Lung (tissue), 12 donors: ENCODE data around the gene BTN3A1. TPM values are rescaled to one million over a fixed set of nuclear protein-coding genes. Genes with fewer than 3 reads are reported as not detected.
"Not testable (repeated sequence)": the region's sequence is repeated elsewhere in the genome, so short reads cannot be mapped to it uniquely, and the experiment has no call there.

Experiments used
- ATAC-seq: fragments of 200-7000 bp; cut with Tn5 transposase; one replicate; pipeline ENCODE4 v1.9.1; 2020; ENCODE audit warnings: moderate number of reproducible peaks; ENCODE audit not compliant: insufficient read depth, low FRiP score
- DNase-seq, 3 donors: peaks; one replicate each; pipeline ENCODE4 v3.0.0-alpha.2; 2013 to 2017
- H3K27ac ChIP-seq, 2 donors: one replicate each; pipeline ENCODE4 v1.5.1; 2013; ENCODE audit warnings: mild to moderate bottlenecking in 2 of 2, moderate library complexity in 2 of 2, control low read depth in 1 of 2, inconsistent platforms in 1 of 2, low read depth in 1 of 2, low read length in 1 of 2
- H3K27me3 ChIP-seq, 3 donors: one replicate each; pipeline ENCODE4 v1.5.1; 2013; ENCODE audit warnings: low read length in 2 of 3; ENCODE audit not compliant: control insufficient read depth in 3 of 3, insufficient read depth in 3 of 3
- H3K36me3 ChIP-seq, 4 donors: one replicate each; pipeline ENCODE4 v1.5.1; 2013; ENCODE audit warnings: low read length in 4 of 4, mild to moderate bottlenecking in 1 of 4, moderate library complexity in 1 of 4; ENCODE audit not compliant: control insufficient read depth in 4 of 4, insufficient read depth in 4 of 4
- H3K4me1 ChIP-seq, 5 donors: one replicate each; pipeline ENCODE4 v1.5.1; 2013; ENCODE audit warnings: low read length in 5 of 5, mild to moderate bottlenecking in 2 of 5, moderate library complexity in 1 of 5; ENCODE audit not compliant: control insufficient read depth in 5 of 5, insufficient read depth in 5 of 5
- H3K4me3 ChIP-seq: one replicate; pipeline ENCODE4 v1.5.1; 2013; ENCODE audit warnings: mild to moderate bottlenecking, control low read depth, moderate library complexity
- H3K9ac ChIP-seq, 2 donors: one replicate each; pipeline ENCODE4 v1.5.1; 2013; ENCODE audit warnings: low read length in 2 of 2, control low read depth in 1 of 2; ENCODE audit not compliant: insufficient read depth in 1 of 2
- H3K9me3 ChIP-seq, 4 donors: one replicate each; pipeline ENCODE4 v1.5.1; 2013; ENCODE audit warnings: low read length in 3 of 4, mild to moderate bottlenecking in 1 of 4, moderate library complexity in 1 of 4; ENCODE audit not compliant: control insufficient read depth in 4 of 4, insufficient read depth in 3 of 4
- CTCF ChIP-seq: IDR thresholded peaks from 2 replicates; pipeline ENCODE4 v1.5.1; 2012; ENCODE audit warnings: mild to moderate bottlenecking; ENCODE audit errors: control extremely low read depth, extremely low read depth
- WGBS, 2 donors: extraction: QIAGEN DNeasy Blood & Tissue Kit; methylation state at CpG; one replicate each; pipeline ENCODE4 v1.1.7; 2013; 5-methylcytosine and 5-hydroxymethylcytosine counted together
- polyA plus RNA-seq, 2 donors: library from polyadenylated mRNA; stranded (reverse); fragments of 200-250 nt; gene quantifications; one replicate each; pipeline ENCODE4 v1.2.1, GENCODE V29; 2013
- total RNA-seq, 2 donors: library from RNA; depleted of rRNA in 1 of 2; stranded (reverse); fragments of >200 nt in 1 of 2; gene quantifications; one replicate each; pipeline ENCODE4 v1.2.1, GENCODE V29; 2014 to 2021
- donor health status: control.
- donor health status: control.
- donor health status: Bipolar disorder and iron deficiency.
- donor health status: healthy.
- donor health status: DM: yes; HTN: yes; CAD: no.

The BTN3A1 gene
- total and polyA plus RNA-seq, 4 donors: 14.4 to 60.1 (median 22.5) TPM

- peaks cover 5 to 25% (median 7%) of the 10 kb centered on the region in 4 donors for H3K36me3 ChIP-seq
- WGBS, 2 donors: 24 to 34% methylated on average over 3 of the region's 3 CpGs
- H3K4me3 ChIP-seq: no peak overlapping the region
- DNase-seq: no peak
- ATAC-seq: no peak
- no peaks in the 10 kb centered on the region for H3K27me3 ChIP-seq
- H3K9ac ChIP-seq: no peak overlapping the region
- H3K9me3 ChIP-seq: no peaks in the 10 kb centered on the region
- H3K27ac ChIP-seq: no peak overlapping the region
- no peak for TF ChIP-seq CTCF
- H3K4me1 ChIP-seq: no peaks in the 10 kb centered on the region
Measured at GRCh38 chr6:26375270-26375669, 26.8 kb upstream of the BTN3A1 start.

GRCh38 chr6:26377719-26378118, 24.4 kb upstream of the BTN3A1 start:
- no peak for TF ChIP-seq CTCF
- DNase-seq: no peak
- Histone ChIP-seq H3K9me3 (no peaks in the 10 kb centered on the region), H3K27ac (no peak overlapping the region), H3K4me3 (no peak overlapping the region), H3K4me1 (no peaks in the 10 kb centered on the region), H3K9ac (no peak overlapping the region), H3K27me3 (no peaks in the 10 kb centered on the region), H3K36me3 (peaks cover 4 to 20% (median 5%) of the 10 kb centered on the region in 4 donors)
- 71 to 83% methylated on average over 3 of the region's 3 CpGs for WGBS, 2 donors
- ATAC-seq: no peak

GRCh38 chr6:26378143-26378542, 23.9 kb upstream of the BTN3A1 start:
- H3K4me3 ChIP-seq: not testable (repeated sequence)

GRCh38 chr6:26379292-26379691, 22.8 kb upstream of the BTN3A1 start:
- Histone ChIP-seq H3K4me3 (no peak overlapping the region), H3K9me3 (no peaks in the 10 kb centered on the region), H3K27me3 (no peaks in the 10 kb centered on the region), H3K9ac (no peak overlapping the region), H3K27ac (no peak overlapping the region), H3K36me3 (peaks cover 0 to 13% (median 2%) of the 10 kb centered on the region in 4 donors), H3K4me1 (peaks cover 0 to 9% (median 0%) of the 10 kb centered on the region in 5 donors)
- WGBS, 2 donors: 72 to 84% methylated on average over 3 of the region's 3 CpGs
- ATAC-seq (no peak), DNase-seq (no peak)
- TF ChIP-seq CTCF: no peak

More at GRCh38 chr6:26378143-26378542, 23.9 kb upstream of the BTN3A1 start:
- H3K36me3 ChIP-seq: peaks cover 2 to 17% (median 5%) of the 10 kb centered on the region in 4 donors
- not testable (repeated sequence) for DNase-seq, ATAC-seq, H3K27me3 ChIP-seq, H3K27ac ChIP-seq, H3K9ac ChIP-seq, H3K4me1 ChIP-seq, H3K9me3 ChIP-seq
